K562 (cell line): ENCODE data around the gene LRRC25. TPM values are rescaled to one million over a fixed set of nuclear protein-coding genes. Genes with fewer than 3 reads are reported as not detected.

Source experiments
- ARID1B ChIP-seq: fragments of 450-650 bp; IDR thresholded peaks from 2 replicates; pipeline ENCODE4 v1.6.1; 2016; ENCODE audit warnings: antibody characterized with exemption, mild to moderate bottlenecking, inconsistent platforms
- CBFB ChIP-seq: sonication (generic); formaldehyde crosslinking; IDR thresholded peaks from 2 replicates; pipeline ENCODE4 v1.4.0; 2020; ENCODE audit warnings: mild to moderate bottlenecking, missing genetic modification reagents
- CREM ChIP-seq: IDR thresholded peaks from 2 replicates; pipeline ENCODE4 v1.6.1; 2014; ENCODE audit warnings: antibody characterized with exemption, low read depth
- E2F4 ChIP-seq: sonication (generic); formaldehyde crosslinking; IDR thresholded peaks from 2 replicates; pipeline ENCODE4 v1.8.0; 2022; ENCODE audit warnings: mild to moderate bottlenecking, low read depth, missing genetic modification reagents
- ELF1 ChIP-seq: fragments of 200-800 bp; sonication (Bioruptor generic); IDR thresholded peaks from 2 replicates; pipeline ENCODE4 v1.6.1; 2016; ENCODE audit warnings: missing genetic modification characterization, missing compliant biosample characterization
- GATAD2B ChIP-seq: fragments of 450-650 bp; IDR thresholded peaks from 2 replicates; pipeline ENCODE4 v1.6.1; 2017; ENCODE audit warnings: mild to moderate bottlenecking, borderline replicate concordance
- KLF10 ChIP-seq: fragments of 250-450 bp; sonication (Bioruptor Pico); IDR thresholded peaks from 2 replicates; pipeline ENCODE4 v1.6.1; 2021; ENCODE audit warnings: matching md5 sums
- LEF1 ChIP-seq: fragments of 450-650 bp; IDR thresholded peaks from 2 replicates; pipeline ENCODE4 v1.6.1; 2016; ENCODE audit warnings: mild to moderate bottlenecking
- MBD2 ChIP-seq: sonication (generic); IDR thresholded peaks from 2 replicates; pipeline ENCODE4 v1.6.1; 2016; ENCODE audit warnings: low read depth, borderline replicate concordance
- MCM7 ChIP-seq, 2 experiments: fragments of 450-650 bp; IDR thresholded peaks; 2 replicates each; pipeline ENCODE4 v1.6.1; 2016 to 2018
- NR3C1 ChIP-seq: sonication (generic); formaldehyde crosslinking; IDR thresholded peaks from 2 replicates; pipeline ENCODE4 v1.8.1; 2022; ENCODE audit warnings: missing genetic modification reagents
- PATZ1 ChIP-seq: fragments of 250-450 bp; sonication (Bioruptor Pico); IDR thresholded peaks from 2 replicates; pipeline ENCODE4 v1.5.0; 2020; ENCODE audit warnings: mild to moderate bottlenecking, borderline replicate concordance
- PKNOX1 ChIP-seq: fragments of 450-650 bp; IDR thresholded peaks from 2 replicates; pipeline ENCODE4 v1.6.1; 2016
- POLR3A ChIP-seq: IDR thresholded peaks from 2 replicates; pipeline ENCODE4 v1.6.1; 2011; ENCODE audit warnings: borderline replicate concordance, mild to moderate bottlenecking, moderate library complexity; ENCODE audit not compliant: insufficient read length, insufficient read depth; ENCODE audit errors: extremely low read depth
- RAD21 ChIP-seq, 2 experiments: fragments of 250-450 bp in 1 of 2; fragments of 450-650 bp in 1 of 2; sonication (Bioruptor Pico) in 1 of 2; formaldehyde crosslinking in 1 of 2; IDR thresholded peaks in 1 of 2; conservative IDR thresholded peaks in 1 of 2; 2 replicates each; pipeline versions ENCODE4 v1.4.0 to v1.8.0; 2020 to 2022; ENCODE audit warnings: mild to moderate bottlenecking in 2 of 2, moderate library complexity in 1 of 2
- TAF1 ChIP-seq: IDR thresholded peaks from 2 replicates; pipeline ENCODE4 v1.6.1; 2011; ENCODE audit warnings: mild to moderate bottlenecking, low read length, moderate library complexity; ENCODE audit not compliant: insufficient read depth, control insufficient read depth, severe bottlenecking; ENCODE audit errors: extremely low read depth
- ZBTB7A ChIP-seq: IDR thresholded peaks from 2 replicates; pipeline ENCODE4 v1.6.1; 2011; ENCODE audit warnings: low read depth, mild to moderate bottlenecking, low read length, moderate library complexity, borderline replicate concordance; ENCODE audit not compliant: control insufficient read depth
- ZNF175 ChIP-seq: fragments of 200-800 bp; sonication (Bioruptor generic); IDR thresholded peaks from 2 replicates; pipeline ENCODE4 v1.6.1; 2016; ENCODE audit warnings: low read depth, mild to moderate bottlenecking, missing genetic modification characterization, missing compliant biosample characterization
- ZNF197 ChIP-seq: fragments of 200-800 bp; sonication (Bioruptor generic); IDR thresholded peaks from 2 replicates; pipeline ENCODE4 v1.6.1; 2016; ENCODE audit warnings: low read depth, missing genetic modification characterization, missing compliant biosample characterization
- ZNF282 ChIP-seq: sonication (generic); formaldehyde crosslinking; IDR thresholded peaks from 2 replicates; pipeline ENCODE4 v1.8.1; 2023; ENCODE audit warnings: missing genetic modification reagents
- ZZZ3 ChIP-seq: fragments of 450-650 bp; IDR thresholded peaks from 2 replicates; pipeline ENCODE4 v1.6.1; 2016; ENCODE audit warnings: antibody characterized with exemption, mild to moderate bottlenecking, moderate library complexity
- polyA plus RNA-seq, 8 experiments: library from polyadenylated mRNA; depleted of rRNA in 4 of 8; stranded (reverse) in 5 of 8; unstranded in 3 of 8; fragments of >200 nt; fragmentation: Nextera tagmentation in 2 of 8; fragmentation: Illumina TruSeq in 1 of 8; extraction: Ambion mirVana in 2 of 8; extraction: Trizol in 1 of 8; gene quantifications; 2 replicates each; pipeline versions ENCODE4 v1.2.1 to v1.2.3, GENCODE V29; 2011 to 2014; ENCODE audit warnings: inconsistent platforms in 1 of 8, missing spikeins in 1 of 8
- total RNA-seq, 7 experiments: library from RNA; depleted of rRNA in 6 of 7; stranded (reverse); fragments of >200 nt in 6 of 7; fragmentation: Illumina TruSeq in 2 of 7; extraction: Trizol in 2 of 7; gene quantifications; 2 replicates each; pipeline versions ENCODE4 v1.2.1 to v1.2.3, GENCODE V29; 2011 to 2021; ENCODE audit warnings: low replicate concordance in 1 of 7
- TF ChIP-seq, protein P1 (sequence below): IDR thresholded peaks from 2 replicates; pipeline ENCODE4 v1.6.1; 2014; ENCODE audit warnings: antibody characterized with exemption
- TF ChIP-seq, protein P2 (sequence below), 2 experiments: fragments of 250-450 bp in 1 of 2; fragments of 450-650 bp in 1 of 2; sonication (Bioruptor Pico) in 1 of 2; IDR thresholded peaks; 2 replicates each; pipeline versions ENCODE4 v1.6.1 to v1.8.0; 2016 to 2021; ENCODE audit warnings: mild to moderate bottlenecking in 2 of 2, moderate library complexity in 2 of 2, missing compliant biosample characterization in 1 of 2, missing genetic modification characterization in 1 of 2

LRRC25 gene
- total and polyA plus RNA-seq, 9 of the 15 experiments (the other 6 are each of a cell fraction or from before 2014, with no cell fraction given) = 0.07 to 0.36 (median 0.10) TPM; not detected in 3

GRCh38 chr19:18419195-18419698 lies 21.8 kb upstream of the LRRC25 start, which contains the start of gene SSBP4 (continued):
- TF ChIP-seq, protein P1, sequence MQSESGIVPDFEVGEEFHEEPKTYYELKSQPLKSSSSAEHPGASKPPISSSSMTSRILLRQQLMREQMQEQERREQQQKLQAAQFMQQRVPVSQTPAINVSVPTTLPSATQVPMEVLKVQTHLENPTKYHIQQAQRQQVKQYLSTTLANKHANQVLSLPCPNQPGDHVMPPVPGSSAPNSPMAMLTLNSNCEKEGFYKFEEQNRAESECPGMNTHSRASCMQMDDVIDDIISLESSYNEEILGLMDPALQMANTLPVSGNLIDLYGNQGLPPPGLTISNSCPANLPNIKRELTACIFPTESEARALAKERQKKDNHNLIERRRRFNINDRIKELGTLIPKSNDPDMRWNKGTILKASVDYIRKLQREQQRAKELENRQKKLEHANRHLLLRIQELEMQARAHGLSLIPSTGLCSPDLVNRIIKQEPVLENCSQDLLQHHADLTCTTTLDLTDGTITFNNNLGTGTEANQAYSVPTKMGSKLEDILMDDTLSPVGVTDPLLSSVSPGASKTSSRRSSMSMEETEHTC = no peak
- TF ChIP-seq ZBTB7A (peak; percentile 71; the same call in 1 of the 2 replicates), ZNF175 (CRISPR knock-in tag) (0 out of 2 replicates have a peak, but pooled peaks have one; percentile 0), PKNOX1 (no peak), MBD2 (no peak), ZNF282 (CRISPR knock-in tag) (no peak), ARID1B (no peak), RAD21 (CRISPR knock-in tag; conservative IDR thresholded peaks at IDR 0.05 in 1 of 2, IDR thresholded peaks at IDR 0.05 in 1 of 2) (peak in 1 of 2 experiments; percentile 67; a peak in 3 of 4 replicates), CREM (peak; percentile 55), KLF10 (CRISPR knock-in tag) (no peak), CBFB (CRISPR knock-in tag) (no peak), NR3C1 (no peak), ZZZ3 (no peak), E2F4 (CRISPR knock-in tag) (no peak), PATZ1 (no peak), ELF1 (tag) (peak; percentile 89), GATAD2B (peak; percentile 90), LEF1 (no peak), POLR3A (no peak), MCM7 (IDR thresholded peaks at IDR 0.05) (no peak), TAF1 (peak; percentile 63), ZNF197 (CRISPR knock-in tag) (peak; percentile 69; the same call in 1 of the 2 replicates)
- TF ChIP-seq, protein P2, sequence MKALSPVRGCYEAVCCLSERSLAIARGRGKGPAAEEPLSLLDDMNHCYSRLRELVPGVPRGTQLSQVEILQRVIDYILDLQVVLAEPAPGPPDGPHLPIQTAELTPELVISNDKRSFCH (CRISPR knock-in tag; IDR thresholded peaks at IDR 0.05) = no peak
- TF ChIP-seq, protein P2 (tag; IDR thresholded peaks at IDR 0.05) = 0 out of 2 replicates have a peak, but pooled peaks have one; percentile 25
